Hepatocyte (in vitro differentiated cells): Measurements from ENCODE around the gene ANKRD22. TPM values are rescaled to one million over a fixed set of nuclear protein-coding genes. Genes with fewer than 3 reads are reported as not detected.

ENCODE experiments used
- DNase-seq: peaks from one replicate; pipeline ENCODE4 v3.0.0-alpha.2; 2016; ENCODE audit warnings: low spot score
- H2AFZ ChIP-seq: fragments of 200-600 bp; sonication (generic); 2 replicates; pipeline ENCODE4 v1.6.0; 2016; ENCODE audit warnings: antibody characterized with exemption, mild to moderate bottlenecking
- H3K27ac ChIP-seq: fragments of 200-600 bp; sonication (generic); 2 replicates; pipeline ENCODE4 v1.5.1; 2016; ENCODE audit warnings: mild to moderate bottlenecking
- H3K27me3 ChIP-seq: fragments of 200-600 bp; sonication (generic); 2 replicates; pipeline ENCODE4 v1.6.1; 2016
- H3K36me3 ChIP-seq: fragments of 200-600 bp; sonication (generic); replicated peaks from 2 replicates; pipeline ENCODE4 v1.5.1; 2016; ENCODE audit warnings: low read depth; ENCODE audit not compliant: insufficient read depth
- H3K4me1 ChIP-seq: fragments of 200-600 bp; sonication (generic); 2 replicates; pipeline ENCODE4 v1.5.1; 2016; ENCODE audit warnings: mild to moderate bottlenecking, moderate library complexity; ENCODE audit not compliant: insufficient read depth
- H3K4me2 ChIP-seq: fragments of 200-600 bp; sonication (generic); 2 replicates; pipeline ENCODE4 v1.6.0; 2016
- H3K4me3 ChIP-seq: fragments of 200-600 bp; sonication (generic); 2 replicates; pipeline ENCODE4 v1.5.1; 2016; ENCODE audit warnings: mild to moderate bottlenecking
- H3K79me2 ChIP-seq: fragments of 200-600 bp; sonication (generic); 2 replicates; pipeline ENCODE4 v1.6.0; 2017; ENCODE audit warnings: mild to moderate bottlenecking
- H3K9me2 ChIP-seq: fragments of 200-600 bp; sonication (generic); replicated peaks from 2 replicates; pipeline ENCODE4 v1.6.0; 2017; ENCODE audit warnings: mild to moderate bottlenecking; ENCODE audit not compliant: insufficient read depth
- H3K9me3 ChIP-seq: fragments of 200-600 bp; sonication (generic); 2 replicates; pipeline ENCODE4 v1.5.1; 2016; ENCODE audit warnings: low read depth, mild to moderate bottlenecking
- H4K20me1 ChIP-seq: fragments of 200-600 bp; sonication (generic); 2 replicates; pipeline ENCODE4 v1.6.0; 2016; ENCODE audit warnings: mild to moderate bottlenecking; ENCODE audit not compliant: insufficient read depth, poor library complexity, severe bottlenecking
- CTCF ChIP-seq: fragments of 200-600 bp; sonication (generic); IDR thresholded peaks from 2 replicates; pipeline ENCODE4 v1.5.1; 2016; ENCODE audit warnings: antibody characterized with exemption, mild to moderate bottlenecking; ENCODE audit not compliant: poor library complexity
- EZH2 ChIP-seq: fragments of 200-600 bp; sonication (generic); IDR thresholded peaks from 2 replicates; pipeline ENCODE4 v1.6.1; 2016; ENCODE audit warnings: antibody characterized with exemption, mild to moderate bottlenecking, borderline replicate concordance
- EZH2phosphoT487 ChIP-seq: fragments of 200-600 bp; sonication (generic); IDR thresholded peaks from one replicate; pipeline ENCODE4 v1.6.1; 2018; ENCODE audit warnings: antibody characterized with exemption, mild to moderate bottlenecking, low read depth, moderate library complexity; ENCODE audit not compliant: unreplicated experiment, severe bottlenecking
- WGBS: methylation state at CpG from one replicate; pipeline ENCODE4 v1.1.6; 2016; ENCODE audit warnings: low lambda C conversion rate; ENCODE audit errors: missing lambda C conversion rate; 5-methylcytosine and 5-hydroxymethylcytosine counted together
- polyA plus RNA-seq: library from polyadenylated mRNA; unstranded; fragments of >200 nt; fragmentation: Nextera tagmentation; extraction: Ambion mirVana; gene quantifications from 2 replicates; pipeline ENCODE4 v1.2.1, GENCODE V29; 2016
- total RNA-seq: library from RNA; depleted of rRNA; stranded (reverse); fragments of >200 nt; gene quantifications from 2 replicates; pipeline ENCODE4 v1.2.3, GENCODE V29; 2014

ANKRD22 gene
- total and polyA plus RNA-seq, 2 experiments from 2014 or later, result 2.1 to 2.7 TPM

- TF ChIP-seq CTCF (no peak), EZH2phosphoT487 (no peak), EZH2 (no peak)
- H3K79me2 ChIP-seq, result no peaks in the 10 kb centered on the region
- no peak overlapping the region for H3K4me3 ChIP-seq
- H3K4me1 ChIP-seq, result no peaks in the 10 kb centered on the region
- no peak overlapping the region for H3K27ac ChIP-seq
- 78% methylated on average over 2 of the region's 2 CpGs for WGBS
- no peaks in the 10 kb centered on the region for H3K9me3 ChIP-seq
- H3K9me2 ChIP-seq, result no peaks in the 10 kb centered on the region
- no peak for DNase-seq
- H3K27me3 ChIP-seq, result no peaks in the 10 kb centered on the region
- H2AFZ ChIP-seq, result no peak overlapping the region
- no peaks in the 10 kb centered on the region for H4K20me1 ChIP-seq
- no peaks in the 10 kb centered on the region for H3K36me3 ChIP-seq
- no peak overlapping the region for H3K4me2 ChIP-seq
These were observed 70.4 kb downstream of the ANKRD22 start for GRCh38 chr10:88781206-88781605.

Other genes with a start within 250 kb of the ANKRD22 start
- gene LIPF, start 187.4 kb downstream of the ANKRD22 start, total RNA-seq, result 0.12 and 1.1 TPM in 2 replicates
- not detected in 2 replicates for gene LIPF, start 187.4 kb downstream of the ANKRD22 start, polyA plus RNA-seq
- gene LIPK, start 145.6 kb downstream of the ANKRD22 start, total RNA-seq, result not detected in 2 replicates
- gene LIPK, start 145.6 kb downstream of the ANKRD22 start, polyA plus RNA-seq, result not detected in 2 replicates
- gene LIPN, start 91.8 kb downstream of the ANKRD22 start, total RNA-seq, result 0.17 TPM in 1 of 2 replicates, not detected in the other
- gene LIPN, start 91.8 kb downstream of the ANKRD22 start, polyA plus RNA-seq, result not detected in 2 replicates
- gene LIPM, start 49.1 kb downstream of the ANKRD22 start, total RNA-seq, result not detected in 2 replicates
- not detected in 2 replicates for gene LIPM, start 49.1 kb downstream of the ANKRD22 start, polyA plus RNA-seq
- 14.8 and 20.0 TPM in 2 replicates for gene STAMBPL1, start 28.4 kb upstream of the ANKRD22 start, total RNA-seq
- 4.5 and 5.2 TPM in 2 replicates for gene STAMBPL1, start 28.4 kb upstream of the ANKRD22 start, polyA plus RNA-seq
- 218 and 231 TPM in 2 replicates for gene ACTA2, start 100.9 kb upstream of the ANKRD22 start, total RNA-seq
- 207 and 251 TPM in 2 replicates for gene ACTA2, start 100.9 kb upstream of the ANKRD22 start, polyA plus RNA-seq
- gene FAS, start 139.0 kb upstream of the ANKRD22 start, total RNA-seq, result 13.9 and 14.1 TPM in 2 replicates
- gene FAS, start 139.0 kb upstream of the ANKRD22 start, polyA plus RNA-seq, result 7.3 and 8.0 TPM in 2 replicates